HepG2 (cell line): ENCODE results near the gene SMG5. TPM values are rescaled to one million over a fixed set of nuclear protein-coding genes. Genes with fewer than 3 reads are reported as not detected.

Experiments
- ATAC-seq: fragments of 200-7000 bp; cut with Tn5 transposase; 3 replicates; pipeline ENCODE4 v1.9.1; 2020; ENCODE audit warnings: mild to moderate bottlenecking, moderate library complexity
- BruUV-seq: library from RNA; stranded (reverse); fragments of 400-500 nt; replicated peaks from 2 replicates; lab custom pipeline; 2021; lab: Mats Ljungman, UMichigan
- CTCF ChIA-PET: fragments of 300-600 bp; formaldehyde crosslinking; extraction: SDS; loops from one replicate; lab custom pipeline; 2021; ENCODE audit warnings: low total read pairs, inconsistent platforms, low intra/inter-chr PET ratio; lab: Yijun Ruan, JAX
- POLR2A ChIA-PET: fragments of 350-600 bp; sonication (Branson Sonifier 250); formaldehyde crosslinking; loops from one replicate; lab custom pipeline; 2020; ENCODE audit warnings: antibody characterized with exemption, inconsistent platforms; lab: Yijun Ruan, JAX
- DNase-seq: peaks from one replicate; pipeline ENCODE4 v3.0.0-alpha.2; 2015; ENCODE audit warnings: low spot score
- FAIRE-seq: peaks from 3 replicates; lab custom pipeline; 2011; peaks lifted over from hg19 to GRCh38; lab: Jason Lieb, UNC
- H2AFZ ChIP-seq: one replicate; pipeline ENCODE4 v1.6.1; 2011; ENCODE audit warnings: low read length, inconsistent platforms
- H3K27ac ChIP-seq: fragments of 300-600 bp; 3 replicates; pipeline ENCODE4 v1.8.0; 2011; ENCODE audit warnings: mixed run types, mild to moderate bottlenecking, mixed read lengths, low read length, inconsistent platforms; ENCODE audit not compliant: insufficient read depth; ENCODE audit errors: extremely low read length
- H3K27me3 ChIP-seq, 2 experiments: fragments of 200-600 bp in 1 of 2; 2 replicates in 1 of 2; 3 replicates in 1 of 2; pipeline versions ENCODE4 v1.6.0 to v1.8.0; 2011; ENCODE audit warnings: low read length in 2 of 2, mild to moderate bottlenecking in 2 of 2, moderate library complexity in 2 of 2, inconsistent platforms in 1 of 2; ENCODE audit not compliant: insufficient read depth in 2 of 2, control insufficient read depth in 1 of 2
- H3K36me3 ChIP-seq, 2 experiments: fragments of 200-600 bp in 1 of 2; replicated peaks in 1 of 2; 2 replicates in 1 of 2; 3 replicates in 1 of 2; pipeline versions ENCODE4 v1.5.1 to v1.8.0; 2011; ENCODE audit warnings: low read length in 2 of 2, inconsistent platforms in 1 of 2; ENCODE audit not compliant: insufficient read depth in 2 of 2, control insufficient read depth in 1 of 2
- H3K4me1 ChIP-seq: 2 replicates; pipeline ENCODE4 v1.5.1; 2012; ENCODE audit warnings: low read length, inconsistent platforms; ENCODE audit not compliant: insufficient read depth
- H3K4me2 ChIP-seq: 2 replicates; pipeline ENCODE4 v1.6.0; 2011; ENCODE audit warnings: low read depth, low read length, inconsistent platforms
- H3K4me3 ChIP-seq, 3 experiments: fragments of 200-600 bp in 1 of 3; sonication (generic), shearing (Covaris generic) in 1 of 3; replicated peaks in 1 of 3; 2 replicates each; pipeline ENCODE4 v1.5.1; 2011 to 2016; ENCODE audit warnings: low read length in 3 of 3, inconsistent platforms in 2 of 3, low read depth in 2 of 3, mild to moderate bottlenecking in 2 of 3, control low read depth in 1 of 3, mixed read lengths in 1 of 3; ENCODE audit not compliant: insufficient read depth in 1 of 3
- H3K79me2 ChIP-seq: one replicate; pipeline ENCODE4 v1.6.1; 2011; ENCODE audit warnings: low read length, inconsistent platforms; ENCODE audit not compliant: insufficient read depth
- H3K9ac ChIP-seq: 2 replicates; pipeline ENCODE4 v1.6.0; 2011; ENCODE audit warnings: mild to moderate bottlenecking, low read depth, low read length, inconsistent platforms; ENCODE audit not compliant: insufficient read depth
- H3K9me3 ChIP-seq: 2 replicates; pipeline ENCODE4 v1.5.1; 2012; ENCODE audit warnings: mild to moderate bottlenecking, low read length
- H4K20me1 ChIP-seq: 2 replicates; pipeline ENCODE4 v1.6.0; 2011; ENCODE audit warnings: inconsistent platforms, mild to moderate bottlenecking, low read length, moderate library complexity; ENCODE audit not compliant: insufficient read depth
- ARNTL ChIP-seq: sonication (generic); formaldehyde crosslinking; IDR thresholded peaks from 2 replicates; pipeline ENCODE4 v1.4.0; 2020; ENCODE audit warnings: mild to moderate bottlenecking, missing genetic modification reagents
- GFI1 ChIP-seq: sonication (generic); formaldehyde crosslinking; IDR thresholded peaks from 2 replicates; pipeline ENCODE4 v1.5.0; 2020; ENCODE audit warnings: missing genetic modification reagents, mild to moderate bottlenecking, borderline replicate concordance
- HNRNPK ChIP-seq: fragments of 200-400 bp; formaldehyde crosslinking; IDR thresholded peaks from 2 replicates; pipeline ENCODE4 v1.6.1; 2018; ENCODE audit warnings: low read length, low read depth, moderate library complexity, mild to moderate bottlenecking; ENCODE audit not compliant: poor library complexity, severe bottlenecking
- PRPF4 ChIP-seq: fragments of 200-400 bp; formaldehyde crosslinking; IDR thresholded peaks from 2 replicates; pipeline ENCODE4 v1.6.1; 2016; ENCODE audit warnings: low read length, low read depth; ENCODE audit not compliant: poor library complexity, severe bottlenecking
- SIN3A ChIP-seq: IDR thresholded peaks from 2 replicates; pipeline ENCODE4 v1.6.1; 2011; ENCODE audit warnings: low read depth, mild to moderate bottlenecking, control low read depth, low read length, borderline replicate concordance
- SOX6 ChIP-seq, 2 experiments: fragments of 450-650 bp in 1 of 2; sonication (generic) in 1 of 2; formaldehyde crosslinking in 1 of 2; IDR thresholded peaks; 2 replicates each; pipeline versions ENCODE4 v1.4.0 to v1.6.1; 2017 to 2020; ENCODE audit warnings: antibody characterized with exemption in 1 of 2, mild to moderate bottlenecking in 1 of 2, missing genetic modification reagents in 1 of 2
- ZMAT3 ChIP-seq: sonication (generic); formaldehyde crosslinking; conservative IDR thresholded peaks from 2 replicates; pipeline ENCODE4 v1.7.0; 2021; ENCODE audit warnings: missing genetic modification reagents
- ZNF335 ChIP-seq: sonication (generic); formaldehyde crosslinking; IDR thresholded peaks from 2 replicates; pipeline ENCODE4 v1.4.0; 2020; ENCODE audit warnings: missing genetic modification reagents
- ZNF777 ChIP-seq: sonication (generic); formaldehyde crosslinking; IDR thresholded peaks from 2 replicates; pipeline ENCODE4 v1.4.0; 2020; ENCODE audit warnings: missing genetic modification reagents
- ZNF792 ChIP-seq: IDR thresholded peaks from 2 replicates; pipeline ENCODE4 v1.6.1; 2016
- WGBS: methylation state at CpG from one replicate; pipeline ENCODE4 v1.1.6; 2017; ENCODE audit warnings: low lambda C conversion rate; 5-methylcytosine and 5-hydroxymethylcytosine counted together
- in situ Hi-C: cut with HindIII; loops from 2 replicates; pipeline ENCODE4 v1.10.0; 2017; ENCODE audit warnings: low pct_unique_long_range_greater_than_20kb; ENCODE audit not compliant: extremely low pct_ligation_motif_present
- intact Hi-C: fragments of 100-400 bp; cut with micrococcal nuclease; formaldehyde crosslinking; loops from one replicate; pipeline ENCODE4 v1.10.0; 2022; ENCODE audit not compliant: unreplicated experiment
- polyA plus RNA-seq, 8 experiments: library from polyadenylated mRNA; depleted of rRNA in 3 of 8; stranded (reverse) in 7 of 8; unstranded in 1 of 8; fragments of >200 nt; fragmentation: Illumina TruSeq in 4 of 8; extraction: Trizol in 4 of 8; gene quantifications; 2 replicates each; pipeline versions ENCODE4 v1.2.1 to v1.2.3, GENCODE V29; 2011 to 2016; ENCODE audit warnings: low read depth in 4 of 8, missing spikeins in 1 of 8, mixed read lengths in 1 of 8; ENCODE audit not compliant: insufficient read depth in 1 of 8
- total RNA-seq, 5 experiments: library from RNA; depleted of rRNA; stranded (reverse); fragments of >200 nt; fragmentation: Illumina TruSeq; extraction: Trizol; gene quantifications; 2 replicates each; pipeline ENCODE4 v1.2.3, GENCODE V29; 2016; ENCODE audit warnings: low read depth in 1 of 5
- TF ChIP-seq, protein P1 (sequence below): sonication (generic); formaldehyde crosslinking; IDR thresholded peaks from 2 replicates; pipeline ENCODE4 v1.4.0; 2020; ENCODE audit warnings: missing genetic modification reagents, mild to moderate bottlenecking, borderline replicate concordance
- TF ChIP-seq, protein P2 (sequence below): sonication (generic); formaldehyde crosslinking; IDR thresholded peaks from 2 replicates; pipeline ENCODE4 v1.4.0; 2020; ENCODE audit warnings: mild to moderate bottlenecking, missing genetic modification reagents
- TF ChIP-seq, protein P3 (sequence below): fragments of 450-650 bp; IDR thresholded peaks from 2 replicates; pipeline ENCODE4 v1.6.1; 2016
- TF ChIP-seq, protein P4 (sequence below): sonication (generic); formaldehyde crosslinking; conservative IDR thresholded peaks from 2 replicates; pipeline ENCODE4 v1.4.0; 2020; ENCODE audit warnings: missing genetic modification reagents

SMG5 gene
- total and polyA plus RNA-seq, 2 of the 13 experiments (the other 11 are each of a cell fraction or from before 2014, with no cell fraction given), result 50.5 to 84.0 TPM

DNA sequence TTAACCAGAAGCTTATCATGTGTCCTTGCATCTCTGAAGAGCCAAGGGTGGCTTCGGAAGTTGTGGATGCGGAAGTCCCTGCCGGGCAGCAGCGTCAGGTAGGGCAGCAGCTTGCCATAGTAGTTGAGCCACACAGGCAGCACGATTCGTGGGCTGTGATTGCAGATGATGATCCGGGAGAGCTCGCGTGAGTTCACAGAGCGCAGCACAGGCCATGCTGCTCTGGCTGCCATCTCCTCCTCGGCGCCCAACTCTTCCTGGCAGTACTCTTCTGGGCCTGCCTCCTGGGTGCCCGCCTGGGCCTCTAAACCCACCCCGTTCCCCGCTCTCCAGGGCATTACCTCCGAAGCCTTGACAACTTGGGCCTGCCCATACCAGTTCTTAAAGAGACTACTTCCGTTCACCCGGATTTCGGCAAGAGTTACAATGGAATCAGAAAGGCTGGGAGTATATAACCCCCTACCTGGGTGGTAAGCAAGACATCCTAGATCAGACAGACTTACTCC lies 16.3 kb upstream of the SMG5 start, which contains the start of gene VHLL (continued):
- TF ChIP-seq SIN3A (no peak), ARNTL (no peak), PRPF4 (no peak)

DNA sequence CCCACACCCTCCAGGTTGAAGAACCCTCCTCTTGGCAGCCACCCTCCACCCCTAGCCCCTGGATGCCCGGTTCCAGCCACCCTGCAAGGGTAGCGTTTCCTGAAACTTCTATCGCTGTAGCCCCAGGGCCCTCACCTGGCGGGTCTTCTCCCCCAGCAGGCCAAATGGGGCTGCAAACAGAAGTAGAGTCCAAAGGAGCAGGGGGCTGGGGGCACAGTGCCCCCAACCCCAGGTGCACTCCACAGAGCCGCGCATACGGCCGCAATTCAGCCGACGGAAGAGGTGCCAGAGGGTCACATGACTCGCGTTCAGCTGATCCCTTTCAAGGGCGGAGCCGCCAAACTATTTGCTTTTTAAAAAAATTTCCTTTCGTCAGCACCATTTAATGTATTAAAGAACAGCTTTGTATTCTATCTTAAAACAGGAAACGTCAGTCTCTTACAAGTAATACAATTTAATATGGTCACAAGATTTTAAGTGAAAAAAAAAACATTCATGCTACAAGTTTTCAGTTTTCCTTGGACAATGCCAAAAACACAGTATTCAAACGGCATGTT lies 12.8 kb upstream of the SMG5 start, which contains the start of gene GLMP:
GLMP (minus strand) TSS at position 289 of the 557 bp plus-strand sequence; CDS start at position 255, 34 bp downstream.
- H3K27me3 ChIP-seq, result no peaks in the 10 kb centered on the region
- peaks cover 0 to 4% of the 10 kb centered on the region in 2 experiments; a peak in 2 of 5 replicates for H3K36me3 ChIP-seq
- peak within 1 kb of the TSS; percentile 80 for H3K9ac ChIP-seq
- ATAC-seq (peak; percentile 5; the same call in 1 of the 3 replicates), FAIRE-seq (peak; percentile 71), DNase-seq (peak; percentile 52)
- H3K79me2 ChIP-seq, result peaks cover 8% of the 10 kb centered on the region
- peaks cover 44% of the 10 kb centered on the region for H3K4me1 ChIP-seq
- H4K20me1 ChIP-seq, result no peaks in the 10 kb centered on the region
- no peaks in the 10 kb centered on the region for H3K9me3 ChIP-seq
- under 1% methylated on average over 15 of the region's 17 CpGs for WGBS
- POLR2A ChIA-PET, result interaction anchor here (1.1 to 9.2 kb wide), 3 partner anchors 12 to 77 kb away, joined by 3 to 115 read pairs (median 7); partner anchors contain the start of genes SMG5 and TMEM79
- peak within 1 kb of the TSS; percentile 98 for H2AFZ ChIP-seq
- CTCF ChIA-PET, result no interaction called here
- intact Hi-C loops, result loop anchor here (5.0 kb wide), 1 partner anchor 353 kb away; the partner anchor contains the start of gene RXFP4
- peak within 1 kb of the TSS; percentile 60 for H3K27ac ChIP-seq
- H3K4me2 ChIP-seq, result peak within 1 kb of the TSS; percentile 77
- in situ Hi-C loops, result no loop called here
- H3K4me3 ChIP-seq, result peak within 1 kb of the TSS; percentile 73 to 91 (median 76)
- no TSS peak for BruUV-seq
- TF ChIP-seq, protein P1, sequence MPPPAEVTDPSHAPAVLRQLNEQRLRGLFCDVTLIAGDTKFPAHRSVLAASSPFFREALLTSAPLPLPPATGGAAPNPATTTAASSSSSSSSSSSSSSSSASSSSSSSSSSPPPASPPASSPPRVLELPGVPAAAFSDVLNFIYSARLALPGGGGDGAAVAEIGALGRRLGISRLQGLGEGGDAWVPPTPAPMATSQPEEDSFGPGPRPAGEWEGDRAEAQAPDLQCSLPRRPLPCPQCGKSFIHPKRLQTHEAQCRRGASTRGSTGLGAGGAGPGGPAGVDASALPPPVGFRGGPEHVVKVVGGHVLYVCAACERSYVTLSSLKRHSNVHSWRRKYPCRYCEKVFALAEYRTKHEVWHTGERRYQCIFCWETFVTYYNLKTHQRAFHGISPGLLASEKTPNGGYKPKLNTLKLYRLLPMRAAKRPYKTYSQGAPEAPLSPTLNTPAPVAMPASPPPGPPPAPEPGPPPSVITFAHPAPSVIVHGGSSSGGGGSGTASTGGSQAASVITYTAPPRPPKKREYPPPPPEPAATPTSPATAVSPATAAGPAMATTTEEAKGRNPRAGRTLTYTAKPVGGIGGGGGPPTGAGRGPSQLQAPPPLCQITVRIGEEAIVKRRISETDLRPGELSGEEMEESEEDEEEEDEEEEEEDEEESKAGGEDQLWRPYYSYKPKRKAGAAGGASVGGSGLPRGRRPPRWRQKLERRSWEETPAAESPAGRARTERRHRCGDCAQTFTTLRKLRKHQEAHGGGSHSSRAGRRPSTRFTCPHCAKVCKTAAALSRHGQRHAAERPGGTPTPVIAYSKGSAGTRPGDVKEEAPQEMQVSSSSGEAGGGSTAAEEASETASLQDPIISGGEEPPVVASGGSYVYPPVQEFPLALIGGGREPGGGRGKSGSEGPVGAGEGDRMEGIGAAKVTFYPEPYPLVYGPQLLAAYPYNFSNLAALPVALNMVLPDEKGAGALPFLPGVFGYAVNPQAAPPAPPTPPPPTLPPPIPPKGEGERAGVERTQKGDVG (CRISPR knock-in tag), result no peak
- TF ChIP-seq, protein P2, sequence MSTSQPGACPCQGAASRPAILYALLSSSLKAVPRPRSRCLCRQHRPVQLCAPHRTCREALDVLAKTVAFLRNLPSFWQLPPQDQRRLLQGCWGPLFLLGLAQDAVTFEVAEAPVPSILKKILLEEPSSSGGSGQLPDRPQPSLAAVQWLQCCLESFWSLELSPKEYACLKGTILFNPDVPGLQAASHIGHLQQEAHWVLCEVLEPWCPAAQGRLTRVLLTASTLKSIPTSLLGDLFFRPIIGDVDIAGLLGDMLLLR (CRISPR knock-in tag), result no peak
- no peak for TF ChIP-seq ZMAT3
- TF ChIP-seq, protein P3, sequence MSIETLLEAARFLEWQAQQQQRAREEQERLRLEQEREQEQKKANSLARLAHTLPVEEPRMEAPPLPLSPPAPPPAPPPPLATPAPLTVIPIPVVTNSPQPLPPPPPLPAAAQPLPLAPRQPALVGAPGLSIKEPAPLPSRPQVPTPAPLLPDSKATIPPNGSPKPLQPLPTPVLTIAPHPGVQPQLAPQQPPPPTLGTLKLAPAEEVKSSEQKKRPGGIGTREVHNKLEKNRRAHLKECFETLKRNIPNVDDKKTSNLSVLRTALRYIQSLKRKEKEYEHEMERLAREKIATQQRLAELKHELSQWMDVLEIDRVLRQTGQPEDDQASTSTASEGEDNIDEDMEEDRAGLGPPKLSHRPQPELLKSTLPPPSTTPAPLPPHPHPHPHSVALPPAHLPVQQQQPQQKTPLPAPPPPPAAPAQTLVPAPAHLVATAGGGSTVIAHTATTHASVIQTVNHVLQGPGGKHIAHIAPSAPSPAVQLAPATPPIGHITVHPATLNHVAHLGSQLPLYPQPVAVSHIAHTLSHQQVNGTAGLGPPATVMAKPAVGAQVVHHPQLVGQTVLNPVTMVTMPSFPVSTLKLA, result no peak
- TF ChIP-seq ZNF777 (CRISPR knock-in tag), result peak; percentile 61; the same call in 1 of the 2 replicates
- no peak for TF ChIP-seq ZNF792 (CRISPR knock-in tag)
- no peak for TF ChIP-seq GFI1 (CRISPR knock-in tag)
- TF ChIP-seq ZNF335 (CRISPR knock-in tag), result no peak
- no peak for TF ChIP-seq HNRNPK
- TF ChIP-seq, protein P4, sequence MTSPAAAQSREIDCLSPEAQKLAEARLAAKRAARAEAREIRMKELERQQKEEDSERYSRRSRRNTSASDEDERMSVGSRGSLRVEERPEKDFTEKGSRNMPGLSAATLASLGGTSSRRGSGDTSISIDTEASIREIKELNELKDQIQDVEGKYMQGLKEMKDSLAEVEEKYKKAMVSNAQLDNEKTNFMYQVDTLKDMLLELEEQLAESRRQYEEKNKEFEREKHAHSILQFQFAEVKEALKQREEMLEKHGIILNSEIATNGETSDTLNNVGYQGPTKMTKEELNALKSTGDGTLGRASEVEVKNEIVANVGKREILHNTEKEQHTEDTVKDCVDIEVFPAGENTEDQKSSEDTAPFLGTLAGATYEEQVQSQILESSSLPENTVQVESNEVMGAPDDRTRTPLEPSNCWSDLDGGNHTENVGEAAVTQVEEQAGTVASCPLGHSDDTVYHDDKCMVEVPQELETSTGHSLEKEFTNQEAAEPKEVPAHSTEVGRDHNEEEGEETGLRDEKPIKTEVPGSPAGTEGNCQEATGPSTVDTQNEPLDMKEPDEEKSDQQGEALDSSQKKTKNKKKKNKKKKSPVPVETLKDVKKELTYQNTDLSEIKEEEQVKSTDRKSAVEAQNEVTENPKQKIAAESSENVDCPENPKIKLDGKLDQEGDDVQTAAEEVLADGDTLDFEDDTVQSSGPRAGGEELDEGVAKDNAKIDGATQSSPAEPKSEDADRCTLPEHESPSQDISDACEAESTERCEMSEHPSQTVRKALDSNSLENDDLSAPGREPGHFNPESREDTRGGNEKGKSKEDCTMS (CRISPR knock-in tag), result no peak
- TF ChIP-seq SOX6 (IDR thresholded peaks at IDR 0.05), result no peak
- TF ChIP-seq SOX6 (CRISPR knock-in tag; IDR thresholded peaks at IDR 0.05), result no peak
